ENCODE measurements around the gene RSPH6A. TPM values are rescaled to one million over a fixed set of nuclear protein-coding genes. Genes with fewer than 3 reads are reported as not detected.

The RSPH6A gene
- polyA plus RNA-seq, 1 donor (not counting 4 experiments of a cell fraction or from before 2014, with no cell fraction given), result not detected

- TF ChIP-seq EZH2 (IDR thresholded peaks at IDR 0.05; ENCODE audit: low read length), result no peak
- TF ChIP-seq, protein P1, sequence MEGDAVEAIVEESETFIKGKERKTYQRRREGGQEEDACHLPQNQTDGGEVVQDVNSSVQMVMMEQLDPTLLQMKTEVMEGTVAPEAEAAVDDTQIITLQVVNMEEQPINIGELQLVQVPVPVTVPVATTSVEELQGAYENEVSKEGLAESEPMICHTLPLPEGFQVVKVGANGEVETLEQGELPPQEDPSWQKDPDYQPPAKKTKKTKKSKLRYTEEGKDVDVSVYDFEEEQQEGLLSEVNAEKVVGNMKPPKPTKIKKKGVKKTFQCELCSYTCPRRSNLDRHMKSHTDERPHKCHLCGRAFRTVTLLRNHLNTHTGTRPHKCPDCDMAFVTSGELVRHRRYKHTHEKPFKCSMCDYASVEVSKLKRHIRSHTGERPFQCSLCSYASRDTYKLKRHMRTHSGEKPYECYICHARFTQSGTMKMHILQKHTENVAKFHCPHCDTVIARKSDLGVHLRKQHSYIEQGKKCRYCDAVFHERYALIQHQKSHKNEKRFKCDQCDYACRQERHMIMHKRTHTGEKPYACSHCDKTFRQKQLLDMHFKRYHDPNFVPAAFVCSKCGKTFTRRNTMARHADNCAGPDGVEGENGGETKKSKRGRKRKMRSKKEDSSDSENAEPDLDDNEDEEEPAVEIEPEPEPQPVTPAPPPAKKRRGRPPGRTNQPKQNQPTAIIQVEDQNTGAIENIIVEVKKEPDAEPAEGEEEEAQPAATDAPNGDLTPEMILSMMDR (optimal IDR thresholded peaks at IDR 0.05 in 1 of 3, IDR thresholded peaks at IDR 0.05 in 1 of 3, conservative IDR thresholded peaks at IDR 0.05 in 1 of 3; ENCODE audit: extremely low read depth in 1 of 3, insufficient read depth in 2 of 3, low read length in 3 of 3), result peak; percentile 78 to 89 (median 85)
- no peak overlapping the region for H2AFZ ChIP-seq (ENCODE audit: control insufficient read depth, low read length)
These were observed 16.1 kb downstream of the RSPH6A start for GRCh38 chr19:45798995-45799517.

DNA sequence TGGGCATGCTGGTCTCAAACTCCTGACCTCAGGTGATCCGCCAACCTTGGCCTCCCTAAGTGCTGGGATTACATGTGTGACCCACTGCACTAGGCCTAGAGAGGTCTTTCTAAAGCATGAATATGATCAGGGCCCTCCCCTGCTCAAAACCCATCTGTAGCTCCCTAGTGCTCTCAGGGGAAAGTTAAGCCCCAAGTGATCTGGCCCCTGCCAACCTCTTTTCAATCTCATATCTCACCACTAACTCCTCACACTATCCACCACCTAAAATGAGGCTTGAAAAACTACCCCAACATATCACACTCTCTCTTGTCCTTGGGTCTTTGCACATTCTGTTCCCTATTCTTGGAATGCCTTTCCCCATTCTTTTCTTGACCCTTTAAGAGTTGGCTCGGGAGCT is 20.5 kb downstream of the RSPH6A start:
- Histone ChIP-seq H3K9me1 (ENCODE audit: control insufficient read depth, extremely low read depth, insufficient read depth, low read length) (no peaks in the 10 kb centered on the region), H3K4me3 (ENCODE audit: control insufficient read depth in 2 of 3, extremely low read depth in 1 of 3, insufficient read depth in 2 of 3, low read depth in 1 of 3, low read length in 3 of 3) (no peak overlapping the region), H4K20me1 (ENCODE audit: control insufficient read depth, extremely low read depth, insufficient read depth, low read length) (no peaks in the 10 kb centered on the region), H3K9me3 (ENCODE audit: control insufficient read depth, low read depth, low read length) (no peaks in the 10 kb centered on the region), H3K4me2 (ENCODE audit: control insufficient read depth, extremely low read depth, insufficient read depth, low read depth, low read length) (no peak overlapping the region), H3K9ac (ENCODE audit: control insufficient read depth, extremely low read depth, insufficient read depth, low read length) (no peak overlapping the region), H3K27me3 (ENCODE audit: control insufficient read depth, extremely low read depth, insufficient read depth, low read length) (no peaks in the 10 kb centered on the region), H3K27ac (ENCODE audit: control insufficient read depth, insufficient read depth, low read length) (no peak overlapping the region), H3K36me3 (ENCODE audit: control insufficient read depth in 2 of 2, extremely low read depth in 1 of 2, insufficient read depth in 2 of 2, low read length in 2 of 2) (peaks cover 0 to 8% of the 10 kb centered on the region in 2 experiments), H3K4me1 (ENCODE audit: control insufficient read depth, extremely low read depth, insufficient read depth, low read length) (peaks cover 17% of the 10 kb centered on the region), H3K79me2 (ENCODE audit: control insufficient read depth, insufficient read depth, low read length) (peaks cover 19% of the 10 kb centered on the region), H2AFZ (ENCODE audit: control insufficient read depth, low read length) (no peak overlapping the region)
- dilution Hi-C loops (cut with MboI; ENCODE audit: extremely low pct_ligation_motif_present, low sequenced_read_pairs), result no loop called here
- no peak for TF ChIP-seq EZH2 (IDR thresholded peaks at IDR 0.05; ENCODE audit: low read length)
- TF ChIP-seq, protein P1 (optimal IDR thresholded peaks at IDR 0.05 in 1 of 3, IDR thresholded peaks at IDR 0.05 in 1 of 3, conservative IDR thresholded peaks at IDR 0.05 in 1 of 3; ENCODE audit: extremely low read depth in 1 of 3, insufficient read depth in 2 of 3, low read length in 3 of 3), result no peak
- DNase-seq (ENCODE audit: low read depth, low spot score), result no peak
- no peak for FAIRE-seq

More at GRCh38 chr19:45798995-45799517, 16.1 kb downstream of the RSPH6A start:
- no peaks in the 10 kb centered on the region for H4K20me1 ChIP-seq (ENCODE audit: control insufficient read depth, extremely low read depth, insufficient read depth, low read length)
- H3K27ac ChIP-seq (ENCODE audit: control insufficient read depth, insufficient read depth, low read length), result no peak overlapping the region
- H3K27me3 ChIP-seq (ENCODE audit: control insufficient read depth, extremely low read depth, insufficient read depth, low read length), result no peaks in the 10 kb centered on the region
- H3K9me1 ChIP-seq (ENCODE audit: control insufficient read depth, extremely low read depth, insufficient read depth, low read length), result no peaks in the 10 kb centered on the region
- no peak overlapping the region for H3K4me3 ChIP-seq (ENCODE audit: control insufficient read depth in 2 of 3, extremely low read depth in 1 of 3, insufficient read depth in 2 of 3, low read depth in 1 of 3, low read length in 3 of 3)
- no peaks in the 10 kb centered on the region for H3K36me3 ChIP-seq (ENCODE audit: control insufficient read depth in 2 of 2, extremely low read depth in 1 of 2, insufficient read depth in 2 of 2, low read length in 2 of 2)
- no peak for DNase-seq (ENCODE audit: low read depth, low spot score)
- peak; percentile 73 for FAIRE-seq
- dilution Hi-C loops (cut with MboI; ENCODE audit: extremely low pct_ligation_motif_present, low sequenced_read_pairs), result no loop called here
- H3K4me2 ChIP-seq (ENCODE audit: control insufficient read depth, extremely low read depth, insufficient read depth, low read depth, low read length), result peak overlapping the region; percentile 41
- H3K4me1 ChIP-seq (ENCODE audit: control insufficient read depth, extremely low read depth, insufficient read depth, low read length), result peaks cover 8% of the 10 kb centered on the region
- no peak overlapping the region for H3K9ac ChIP-seq (ENCODE audit: control insufficient read depth, extremely low read depth, insufficient read depth, low read length)
- H3K9me3 ChIP-seq (ENCODE audit: control insufficient read depth, low read depth, low read length), result no peaks in the 10 kb centered on the region
- no peaks in the 10 kb centered on the region for H3K79me2 ChIP-seq (ENCODE audit: control insufficient read depth, insufficient read depth, low read length)

All from keratinocyte (primary cell).